Body of pancreas (tissue), 4 donors: Measurements from ENCODE around the gene CAMK4.

Source experiments
- CTCF ChIP-seq, 7 experiments: fragments of 450-650 bp in 4 of 7; fragments of 200-600 bp in 3 of 7; sonication (generic) in 3 of 7; IDR thresholded peaks; one replicate each; pipeline ENCODE4 v1.5.1; 2016 to 2019; ENCODE audit warnings: antibody characterized with exemption in 7 of 7
- POLR2A ChIP-seq, 3 donors: fragments of 450-650 bp; IDR thresholded peaks; one replicate each; pipeline ENCODE4 v1.6.1; 2016; ENCODE audit warnings: antibody characterized with exemption in 3 of 3, mild to moderate bottlenecking in 2 of 3

- TF ChIP-seq POLR2A (IDR thresholded peaks at IDR 0.05) (no peak), CTCF (IDR thresholded peaks at IDR 0.05) (no peak)
Observed at GRCh38 chr5:111389390-111390082, 165.4 kb downstream of the CAMK4 start.
